Measurements from ENCODE around the gene LRRC53. TPM values are rescaled to one million over a fixed set of nuclear protein-coding genes. Genes with fewer than 3 reads are reported as not detected.

The LRRC53 gene
- total RNA-seq, 4 donors from 2014 or later = not detected

DNA sequence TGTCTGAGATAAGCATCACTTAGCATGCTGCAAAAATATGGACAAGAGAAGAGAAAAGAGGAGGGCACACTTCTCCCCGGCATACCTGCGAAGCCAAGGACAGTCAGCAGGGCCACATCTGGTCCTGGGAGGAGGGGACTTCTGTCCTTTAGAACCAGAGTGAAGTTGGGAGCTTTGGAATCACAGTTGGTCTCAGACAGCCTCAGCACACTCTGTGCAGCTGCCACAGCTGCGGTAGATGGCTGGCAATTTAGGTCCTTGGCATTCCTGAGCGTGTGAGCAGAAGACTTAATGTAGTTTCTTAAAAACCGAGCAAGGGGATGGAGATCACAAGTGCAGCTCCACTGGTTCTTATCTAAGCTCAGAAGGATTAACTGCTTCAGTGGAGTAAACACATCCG is 32.3 kb downstream of the LRRC53 start:
- no peak for TF ChIP-seq CTCF (IDR thresholded peaks at IDR 0.05)
- no peak for DNase-seq (ENCODE audit: low spot score)
- ATAC-seq (ENCODE audit: low FRiP score) = no peak

DNA sequence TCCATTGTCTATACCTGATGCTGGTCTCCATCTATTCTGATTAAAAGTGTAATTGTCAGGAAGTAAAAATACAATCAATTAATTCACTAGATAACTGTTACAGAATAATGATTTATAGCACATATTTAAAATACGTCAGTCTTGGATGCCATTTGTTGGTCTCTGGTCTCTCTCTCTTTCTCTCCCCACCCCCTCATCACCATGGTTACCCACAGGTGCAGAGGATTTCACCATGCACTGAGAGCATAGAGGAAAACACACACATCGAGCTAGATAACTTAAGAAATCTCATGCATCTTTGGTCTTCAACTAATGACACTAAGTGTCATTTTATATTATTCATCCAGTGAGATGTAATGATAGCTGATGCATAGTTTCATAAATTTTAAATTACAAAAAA is 33.4 kb downstream of the LRRC53 start:
- TF ChIP-seq CTCF (IDR thresholded peaks at IDR 0.05) = no peak
- ATAC-seq (ENCODE audit: low FRiP score) (no peak), DNase-seq (ENCODE audit: low spot score) (no peak)

DNA sequence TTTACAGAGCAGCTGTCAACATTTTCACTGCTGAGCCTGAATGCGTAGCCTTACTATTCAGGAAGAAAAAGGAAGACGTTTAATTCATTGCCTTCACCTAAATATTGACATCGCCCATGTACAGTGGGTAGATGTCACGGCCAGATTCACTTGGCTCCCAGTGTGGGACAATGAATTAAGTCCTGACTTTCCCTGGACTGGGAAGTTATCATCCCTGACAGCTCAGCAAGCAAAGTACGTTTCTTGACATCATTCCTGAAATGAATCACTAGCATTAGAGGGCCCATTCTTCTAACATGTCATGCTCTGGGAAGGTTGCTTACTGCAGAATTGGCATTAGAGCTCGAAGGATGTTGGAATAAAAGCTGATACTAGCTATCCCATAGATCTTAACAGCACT is 37.8 kb downstream of the LRRC53 start:
- TF ChIP-seq CTCF (IDR thresholded peaks at IDR 0.05) = no peak

DNA sequence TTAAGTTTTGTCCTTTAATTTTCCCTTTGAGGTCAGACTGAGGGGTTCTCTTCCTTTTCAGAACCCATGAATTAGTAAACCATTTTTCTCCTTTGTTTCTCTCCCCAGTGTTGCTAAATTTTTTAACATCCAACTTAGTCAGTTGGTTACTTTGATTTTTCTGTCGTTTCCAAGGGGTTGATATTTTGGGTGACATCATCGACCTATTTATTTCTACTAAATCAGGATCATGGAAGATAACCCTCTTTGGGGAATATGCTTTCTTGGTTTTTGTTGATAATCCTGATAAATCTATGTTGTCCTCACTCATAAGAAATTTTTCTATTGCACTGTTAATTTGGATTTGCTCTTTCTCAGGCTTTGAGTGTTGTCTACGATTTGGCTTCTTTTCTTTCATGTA is 40.9 kb downstream of the LRRC53 start:
- no peak for ATAC-seq (ENCODE audit: low FRiP score)

More for the DNA sequence above, 37.8 kb downstream of the LRRC53 start:
- no peak for ATAC-seq (ENCODE audit: low FRiP score)
- no peak for DNase-seq (ENCODE audit: low spot score)

GRCh38 chr1:74470936-74471335 is 41.5 kb downstream of the LRRC53 start:
- no peak for TF ChIP-seq CTCF (IDR thresholded peaks at IDR 0.05)
- DNase-seq (ENCODE audit: low spot score) = no peak
- ATAC-seq (ENCODE audit: low FRiP score) = no peak

More for the DNA sequence above, 40.9 kb downstream of the LRRC53 start:
- TF ChIP-seq CTCF (IDR thresholded peaks at IDR 0.05) = no peak
- no peak for DNase-seq (ENCODE audit: low spot score)

DNA sequence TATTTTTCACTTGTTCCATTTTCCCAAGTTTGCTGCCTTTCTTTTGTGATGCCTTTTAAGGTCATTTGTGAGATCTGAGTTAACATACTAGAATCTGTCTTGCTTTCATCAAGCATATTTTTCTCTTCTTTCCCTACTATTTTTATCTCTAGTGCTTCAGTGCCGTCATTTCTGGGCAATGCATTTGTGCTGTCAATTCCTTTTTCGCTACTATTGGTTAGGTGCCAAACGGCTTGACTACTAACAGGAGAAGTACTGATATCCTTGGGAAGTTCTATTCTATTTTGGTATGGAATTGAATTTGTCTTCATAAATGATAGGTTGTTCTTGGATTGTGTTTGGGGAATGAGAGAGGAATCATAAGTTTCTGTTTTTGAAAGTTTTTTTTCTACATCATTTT is 42.2 kb downstream of the LRRC53 start:
- no peak for ATAC-seq (ENCODE audit: low FRiP score)
- TF ChIP-seq CTCF (IDR thresholded peaks at IDR 0.05) = no peak
- DNase-seq (ENCODE audit: low spot score) = no peak

- ATAC-seq (ENCODE audit: low FRiP score) = no peak
- no peak for TF ChIP-seq CTCF (IDR thresholded peaks at IDR 0.05)
Measured at GRCh38 chr1:74468982-74469603, 43.3 kb downstream of the LRRC53 start.

More at GRCh38 chr1:74468982-74469603, 43.3 kb downstream of the LRRC53 start:
- DNase-seq (ENCODE audit: low spot score) = no peak

Data from omental fat pad (tissue), 4 donors.